Keratinocyte (primary cell): ENCODE results near the gene PRKAG2.

Experiments
- EZH2 ChIP-seq: IDR thresholded peaks from one replicate; pipeline ENCODE4 v1.6.1; 2012; ENCODE audit warnings: inconsistent platforms, mild to moderate bottlenecking, low read length, moderate library complexity
- TF ChIP-seq, protein P1 (sequence below), 3 experiments: IDR thresholded peaks in 1 of 3; conservative IDR thresholded peaks in 1 of 3; optimal IDR thresholded peaks in 1 of 3; 2 replicates in 2 of 3; 3 replicates in 1 of 3; pipeline versions ENCODE3 to v1.5.1; 2011; ENCODE audit warnings: low read length in 3 of 3, mild to moderate bottlenecking in 3 of 3, moderate library complexity in 2 of 3, control low read depth in 1 of 3, inconsistent platforms in 1 of 3; ENCODE audit not compliant: insufficient read depth in 2 of 3; ENCODE audit errors: extremely low read depth in 1 of 3

DNA sequence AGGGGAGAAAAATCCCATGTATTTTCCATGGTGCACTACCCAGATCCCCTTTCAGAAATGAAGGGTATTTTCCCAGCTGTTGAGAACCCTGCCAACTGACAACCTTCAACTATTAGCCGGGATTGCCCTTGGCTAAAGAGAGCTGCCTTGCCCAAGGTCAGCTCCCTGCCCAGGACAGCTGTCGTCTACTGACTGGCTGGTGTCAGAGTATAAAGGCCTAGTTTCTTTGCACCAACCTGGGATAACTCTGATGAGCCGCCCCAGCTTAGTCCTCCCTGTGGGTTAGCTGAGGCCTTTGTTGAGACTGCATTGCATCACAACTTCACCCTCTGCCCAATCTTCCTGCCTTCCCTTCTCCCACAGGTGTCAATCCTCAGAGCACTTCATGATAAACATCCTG is 210.0 kb downstream of the PRKAG2 start:
- TF ChIP-seq, protein P1, sequence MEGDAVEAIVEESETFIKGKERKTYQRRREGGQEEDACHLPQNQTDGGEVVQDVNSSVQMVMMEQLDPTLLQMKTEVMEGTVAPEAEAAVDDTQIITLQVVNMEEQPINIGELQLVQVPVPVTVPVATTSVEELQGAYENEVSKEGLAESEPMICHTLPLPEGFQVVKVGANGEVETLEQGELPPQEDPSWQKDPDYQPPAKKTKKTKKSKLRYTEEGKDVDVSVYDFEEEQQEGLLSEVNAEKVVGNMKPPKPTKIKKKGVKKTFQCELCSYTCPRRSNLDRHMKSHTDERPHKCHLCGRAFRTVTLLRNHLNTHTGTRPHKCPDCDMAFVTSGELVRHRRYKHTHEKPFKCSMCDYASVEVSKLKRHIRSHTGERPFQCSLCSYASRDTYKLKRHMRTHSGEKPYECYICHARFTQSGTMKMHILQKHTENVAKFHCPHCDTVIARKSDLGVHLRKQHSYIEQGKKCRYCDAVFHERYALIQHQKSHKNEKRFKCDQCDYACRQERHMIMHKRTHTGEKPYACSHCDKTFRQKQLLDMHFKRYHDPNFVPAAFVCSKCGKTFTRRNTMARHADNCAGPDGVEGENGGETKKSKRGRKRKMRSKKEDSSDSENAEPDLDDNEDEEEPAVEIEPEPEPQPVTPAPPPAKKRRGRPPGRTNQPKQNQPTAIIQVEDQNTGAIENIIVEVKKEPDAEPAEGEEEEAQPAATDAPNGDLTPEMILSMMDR (optimal IDR thresholded peaks at IDR 0.05 in 1 of 3, IDR thresholded peaks at IDR 0.05 in 1 of 3, conservative IDR thresholded peaks at IDR 0.05 in 1 of 3; ENCODE audit: extremely low read depth in 1 of 3, insufficient read depth in 2 of 3, low read length in 3 of 3): no peak
- no peak for TF ChIP-seq EZH2
